ENCODE results near the gene AHSG.

DNA sequence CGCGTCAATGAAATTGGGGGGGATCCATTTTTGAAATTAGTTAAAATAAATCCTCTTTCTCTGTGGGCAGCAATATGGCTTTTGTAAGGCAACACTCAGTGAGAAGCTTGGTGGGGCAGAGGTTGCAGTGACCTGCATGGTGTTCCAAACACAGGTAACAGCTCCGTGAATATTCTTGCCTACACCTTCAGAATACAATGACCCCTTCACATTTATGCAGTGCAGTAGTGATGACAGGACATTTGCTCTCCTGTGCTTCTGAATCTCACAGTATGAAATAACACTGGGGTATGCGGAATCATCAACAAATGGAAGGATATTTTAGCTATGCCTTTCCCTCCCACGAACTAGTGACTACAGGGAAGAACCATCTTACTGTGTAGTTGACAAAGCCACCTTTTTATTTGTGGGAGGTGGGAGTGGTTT lies 6.9 kb downstream of the AHSG start:
- TF ChIP-seq, protein P1, sequence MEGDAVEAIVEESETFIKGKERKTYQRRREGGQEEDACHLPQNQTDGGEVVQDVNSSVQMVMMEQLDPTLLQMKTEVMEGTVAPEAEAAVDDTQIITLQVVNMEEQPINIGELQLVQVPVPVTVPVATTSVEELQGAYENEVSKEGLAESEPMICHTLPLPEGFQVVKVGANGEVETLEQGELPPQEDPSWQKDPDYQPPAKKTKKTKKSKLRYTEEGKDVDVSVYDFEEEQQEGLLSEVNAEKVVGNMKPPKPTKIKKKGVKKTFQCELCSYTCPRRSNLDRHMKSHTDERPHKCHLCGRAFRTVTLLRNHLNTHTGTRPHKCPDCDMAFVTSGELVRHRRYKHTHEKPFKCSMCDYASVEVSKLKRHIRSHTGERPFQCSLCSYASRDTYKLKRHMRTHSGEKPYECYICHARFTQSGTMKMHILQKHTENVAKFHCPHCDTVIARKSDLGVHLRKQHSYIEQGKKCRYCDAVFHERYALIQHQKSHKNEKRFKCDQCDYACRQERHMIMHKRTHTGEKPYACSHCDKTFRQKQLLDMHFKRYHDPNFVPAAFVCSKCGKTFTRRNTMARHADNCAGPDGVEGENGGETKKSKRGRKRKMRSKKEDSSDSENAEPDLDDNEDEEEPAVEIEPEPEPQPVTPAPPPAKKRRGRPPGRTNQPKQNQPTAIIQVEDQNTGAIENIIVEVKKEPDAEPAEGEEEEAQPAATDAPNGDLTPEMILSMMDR (IDR thresholded peaks at IDR 0.05): no peak
- TF ChIP-seq POLR2A (IDR thresholded peaks at IDR 0.05): no peak

All from adrenal gland (tissue), 5 donors.